HEK293 (cell line): ENCODE measurements around the gene CDC42SE1.
A peak's percentile ranks its signal among the peaks of the same experiment; 100 is the strongest.

Source experiments
- CTCF ChIA-PET: fragments of 350-600 bp; formaldehyde crosslinking; extraction: SDS; loops from one replicate; lab custom pipeline; 2021; ENCODE audit warnings: antibody characterized with exemption; lab: Yijun Ruan, JAX
- POLR2A ChIA-PET: fragments of 300-600 bp; formaldehyde crosslinking; extraction: SDS; loops from one replicate; lab custom pipeline; 2020; ENCODE audit warnings: antibody characterized with exemption, inconsistent platforms; lab: Yijun Ruan, JAX
- H3K27ac ChIP-seq: fragments of 200-500 bp; sonication (Bioruptor generic); 2 replicates; pipeline ENCODE4 v1.5.1; 2014; ENCODE audit warnings: low read depth, low read length, control low read depth, inconsistent platforms; ENCODE audit errors: extremely low read depth
- H3K36me3 ChIP-seq, 2 experiments: fragments of 200-500 bp in 1 of 2; sonication (Bioruptor generic) in 1 of 2; 1 replicate in 1 of 2; 2 replicates in 1 of 2; pipeline ENCODE4 v1.5.1; 2014 to 2017; ENCODE audit warnings: inconsistent platforms in 2 of 2, low read length in 2 of 2; ENCODE audit not compliant: control insufficient read depth in 2 of 2, insufficient read depth in 1 of 2
- H3K4me1 ChIP-seq: fragments of 200-500 bp; sonication (Bioruptor generic); 2 replicates; pipeline ENCODE4 v1.5.1; 2014; ENCODE audit warnings: mild to moderate bottlenecking, low read length, inconsistent platforms; ENCODE audit not compliant: control insufficient read depth, insufficient read depth
- H3K4me3 ChIP-seq: 2 replicates; pipeline ENCODE4 v1.5.1; 2011; ENCODE audit warnings: low read depth, mild to moderate bottlenecking, control low read depth, low read length, moderate library complexity
- H3K9me3 ChIP-seq: fragments of 200-500 bp; sonication (Bioruptor generic); 2 replicates; pipeline ENCODE4 v1.5.1; 2014; ENCODE audit warnings: low read depth, low read length, inconsistent platforms; ENCODE audit not compliant: control insufficient read depth, insufficient read depth
- ATF2 ChIP-seq: fragments of 450-650 bp; formaldehyde crosslinking; IDR thresholded peaks from 2 replicates; pipeline ENCODE4 v1.5.1; 2016; ENCODE audit warnings: missing biosample characterization, missing genetic modification characterization, low read depth
- KLF1 ChIP-seq: fragments of 450-650 bp; formaldehyde crosslinking; IDR thresholded peaks from 2 replicates; pipeline ENCODE4 v1.5.1; 2016; ENCODE audit warnings: missing biosample characterization, missing genetic modification characterization
- OVOL3 ChIP-seq: fragments of 450-650 bp; formaldehyde crosslinking; IDR thresholded peaks from 2 replicates; pipeline ENCODE4 v1.5.1; 2016; ENCODE audit warnings: missing biosample characterization, missing genetic modification characterization
- PRDM1 ChIP-seq: fragments of 450-650 bp; formaldehyde crosslinking; IDR thresholded peaks from 2 replicates; pipeline ENCODE4; 2016; ENCODE audit warnings: missing biosample characterization, missing genetic modification characterization
- RBAK ChIP-seq: fragments of 450-650 bp; formaldehyde crosslinking; IDR thresholded peaks from 2 replicates; pipeline ENCODE4 v1.5.1; 2016; ENCODE audit warnings: missing biosample characterization, missing genetic modification characterization
- REPIN1 ChIP-seq: fragments of 450-650 bp; formaldehyde crosslinking; IDR thresholded peaks from 2 replicates; pipeline ENCODE4 v1.5.1; 2017; ENCODE audit warnings: missing biosample characterization, missing genetic modification characterization, low read depth
- TCF7L2 ChIP-seq: IDR thresholded peaks from 2 replicates; pipeline ENCODE4 v1.6.1; 2011; ENCODE audit warnings: low read depth, mild to moderate bottlenecking, inconsistent platforms, low read length, moderate library complexity, borderline replicate concordance
- TRIM28 ChIP-seq: IDR thresholded peaks from 2 replicates; pipeline ENCODE4 v1.6.1; 2011; ENCODE audit warnings: low read length, control low read depth, borderline replicate concordance
- YY1 ChIP-seq: fragments of 450-650 bp; formaldehyde crosslinking; IDR thresholded peaks from 2 replicates; pipeline ENCODE4 v1.5.1; 2018; ENCODE audit warnings: missing biosample characterization, missing genetic modification characterization
- ZBTB11 ChIP-seq: fragments of 450-650 bp; formaldehyde crosslinking; conservative IDR thresholded peaks from 2 replicates; pipeline ENCODE4 v1.5.1; 2016; ENCODE audit warnings: low read depth, missing biosample characterization, missing genetic modification characterization
- ZEB2 ChIP-seq: fragments of 450-650 bp; formaldehyde crosslinking; IDR thresholded peaks from 2 replicates; pipeline ENCODE4 v1.5.1; 2016; ENCODE audit warnings: missing biosample characterization, missing genetic modification characterization
- ZNF112 ChIP-seq: fragments of 450-650 bp; formaldehyde crosslinking; IDR thresholded peaks from 2 replicates; pipeline ENCODE4 v1.5.0; 2017; ENCODE audit warnings: missing biosample characterization, missing genetic modification characterization
- ZNF132 ChIP-seq: fragments of 450-650 bp; formaldehyde crosslinking; IDR thresholded peaks from 2 replicates; pipeline ENCODE4 v1.5.1; 2017; ENCODE audit warnings: missing biosample characterization, missing genetic modification characterization, borderline replicate concordance
- ZNF2 ChIP-seq: fragments of 450-650 bp; formaldehyde crosslinking; IDR thresholded peaks from 2 replicates; pipeline ENCODE4 v1.5.1; 2016; ENCODE audit warnings: missing biosample characterization, missing genetic modification characterization
- ZNF211 ChIP-seq: fragments of 450-650 bp; formaldehyde crosslinking; IDR thresholded peaks from 2 replicates; pipeline ENCODE4 v1.5.1; 2016; ENCODE audit warnings: low read depth, missing biosample characterization, missing genetic modification characterization
- ZNF239 ChIP-seq: fragments of 450-650 bp; formaldehyde crosslinking; IDR thresholded peaks from 2 replicates; pipeline ENCODE4 v1.5.1; 2016; ENCODE audit warnings: missing biosample characterization, missing genetic modification characterization
- ZNF48 ChIP-seq: fragments of 450-650 bp; formaldehyde crosslinking; IDR thresholded peaks from 2 replicates; pipeline ENCODE4 v1.5.1; 2016; ENCODE audit warnings: missing biosample characterization, missing genetic modification characterization
- ZNF510 ChIP-seq: fragments of 450-650 bp; formaldehyde crosslinking; IDR thresholded peaks from 2 replicates; pipeline ENCODE4 v1.5.1; 2018; ENCODE audit warnings: mild to moderate bottlenecking, missing genetic modification characterization, missing biosample characterization; ENCODE audit not compliant: insufficient replicate concordance
- ZNF513 ChIP-seq: fragments of 450-650 bp; IDR thresholded peaks from 2 replicates; pipeline ENCODE4 v1.5.1; 2018; ENCODE audit warnings: missing biosample characterization, missing genetic modification characterization
- ZNF561 ChIP-seq: fragments of 450-650 bp; IDR thresholded peaks from 2 replicates; pipeline ENCODE4 v1.5.1; 2018; ENCODE audit warnings: missing biosample characterization, missing genetic modification characterization, borderline replicate concordance
- ZNF585B ChIP-seq: fragments of 450-650 bp; formaldehyde crosslinking; IDR thresholded peaks from 2 replicates; pipeline ENCODE4 v1.5.1; 2016; ENCODE audit warnings: missing biosample characterization, missing genetic modification characterization
- ZNF596 ChIP-seq: fragments of 450-650 bp; IDR thresholded peaks from 2 replicates; pipeline ENCODE4 v1.5.0; 2018; ENCODE audit warnings: missing biosample characterization, mild to moderate bottlenecking, missing genetic modification characterization, moderate library complexity
- ZNF76 ChIP-seq: fragments of 450-650 bp; formaldehyde crosslinking; IDR thresholded peaks from 2 replicates; pipeline ENCODE4; 2016; ENCODE audit warnings: low read depth, missing biosample characterization, missing genetic modification characterization, borderline replicate concordance
- ZSCAN23 ChIP-seq: fragments of 450-650 bp; formaldehyde crosslinking; IDR thresholded peaks from 2 replicates; pipeline ENCODE4 v1.5.1; 2016; ENCODE audit warnings: missing biosample characterization, missing genetic modification characterization
- ZSCAN4 ChIP-seq: fragments of 450-650 bp; formaldehyde crosslinking; IDR thresholded peaks from 2 replicates; pipeline ENCODE4 v1.5.1; 2017; ENCODE audit warnings: missing biosample characterization, missing genetic modification characterization

The CDC42SE1 gene

GRCh38 chr1:151009206-151009587, 50.2 kb downstream of the CDC42SE1 start:
- H3K4me1 ChIP-seq = 0 out of 2 replicates have a peak, but pooled peaks cover 3% of the 10 kb centered on the region
- no peaks in the 10 kb centered on the region for H3K9me3 ChIP-seq
- peak overlapping the region; percentile 61; the same call in 1 of the 2 replicates for H3K27ac ChIP-seq
- TF ChIP-seq ZNF132 (tag by site-specific recombination) = no peak
- no peak for TF ChIP-seq ZBTB11
- TF ChIP-seq ZNF513 (tag by site-specific recombination) = no peak
- TF ChIP-seq KLF1 = no peak
- TF ChIP-seq ZSCAN23 (tag by site-specific recombination) = no peak
- TF ChIP-seq ZNF211 (tag by site-specific recombination) = no peak
- TF ChIP-seq ATF2 (tag by site-specific recombination) = no peak
- TF ChIP-seq ZNF2 (tag by site-specific recombination) = no peak
- ChIA-PET CTCF (interaction anchor here (1.4 kb wide), 1 partner anchor 50 kb away, joined by 4 read pairs; the partner anchor contains the start of gene CDC42SE1), POLR2A (no interaction called here)
- H3K4me3 ChIP-seq = peak overlapping the region; percentile 86
- peaks cover 0 to 3% of the 10 kb centered on the region in 2 experiments; a peak in 1 of 3 replicates for H3K36me3 ChIP-seq

GRCh38 chr1:151008244-151009205, 50.9 kb downstream of the CDC42SE1 start, which contains the start of gene PRUNE1:
Gene PRUNE1 (plus strand): TSS chr1:151008449. CDS start chr1:151008633, 184 bp downstream.
- peak within 1 kb of the TSS; percentile 61 for H3K27ac ChIP-seq
- H3K9me3 ChIP-seq = no peaks in the 10 kb centered on the region
- H3K4me3 ChIP-seq = peak within 1 kb of the TSS; percentile 86
- H3K4me1 ChIP-seq = 0 out of 2 replicates have a peak, but pooled peaks cover 3% of the 10 kb centered on the region
- POLR2A ChIA-PET = interaction anchor here (0.7 kb wide), 1 partner anchor 204 kb away, joined by 3 read pairs; no protein-coding TSS in a partner anchor
- CTCF ChIA-PET = interaction anchor here (0.7 to 1.4 kb wide), 2 partner anchors 28 to 51 kb away, joined by 4 to 5 read pairs; partner anchors contain the start of genes BNIPL and CDC42SE1
- H3K36me3 ChIP-seq = peaks cover 0 to 3% of the 10 kb centered on the region in 2 experiments; a peak in 1 of 3 replicates
- TF ChIP-seq RBAK (no peak), TCF7L2 (no peak), PRDM1 (no peak), ZNF561 (peak; percentile 85; the same call in 1 of the 2 replicates), ZNF76 (tag by site-specific recombination) (peak; percentile 90), YY1 (tag by site-specific recombination) (no peak), ZNF596 (tag by site-specific recombination) (no peak), ZEB2 (peak; percentile 80), ZNF48 (no peak), ZNF510 (tag by site-specific recombination) (no peak), OVOL3 (tag by site-specific recombination) (no peak), ZSCAN4 (peak; percentile 15; the same call in 1 of the 2 replicates), ZNF239 (tag by site-specific recombination) (peak; percentile 43; the same call in 1 of the 2 replicates), REPIN1 (tag by site-specific recombination) (peak; percentile 62; the same call in 1 of the 2 replicates), TRIM28 (peak; percentile 21; the same call in 1 of the 2 replicates), ZNF585B (0 out of 2 replicates have a peak, but pooled peaks have one; percentile 4), ZNF112 (no peak)
